Effector memory CD4-positive, alpha-beta T cell (primary cell): Measurements from ENCODE around the gene C17orf113.
"Not testable (repeated sequence)": the region's sequence is repeated elsewhere in the genome, so short reads cannot be mapped to it uniquely, and the experiment has no call there.

Experiments used
- DNase-seq, 3 donors: peaks; one replicate each; pipeline ENCODE4 v3.0.0-alpha.2; 2020
- H3K27ac ChIP-seq: 2 replicates; pipeline ENCODE4 v1.7.0; 2013; ENCODE audit warnings: mild to moderate bottlenecking, low read length, moderate library complexity; ENCODE audit not compliant: insufficient read depth, poor library complexity, severe bottlenecking
- H3K27me3 ChIP-seq: replicated peaks from 2 replicates; pipeline ENCODE4 v1.7.0; 2013; ENCODE audit warnings: mild to moderate bottlenecking, low read length; ENCODE audit not compliant: insufficient read depth, control insufficient read depth, poor library complexity, severe bottlenecking
- H3K36me3 ChIP-seq: 2 replicates; pipeline ENCODE4 v1.7.0; 2013; ENCODE audit warnings: mild to moderate bottlenecking, low read length, moderate library complexity; ENCODE audit not compliant: control insufficient read depth, insufficient read depth
- H3K4me1 ChIP-seq: 2 replicates; pipeline ENCODE4 v1.7.0; 2013; ENCODE audit warnings: low read length, mild to moderate bottlenecking; ENCODE audit not compliant: control insufficient read depth, insufficient read depth, poor library complexity, severe bottlenecking
- H3K4me3 ChIP-seq: 2 replicates; pipeline ENCODE4 v1.7.0; 2013; ENCODE audit warnings: low read length, low read depth, mild to moderate bottlenecking; ENCODE audit not compliant: insufficient read depth, poor library complexity, severe bottlenecking
- H3K9me3 ChIP-seq: 2 replicates; pipeline ENCODE4 v1.7.0; 2013; ENCODE audit warnings: mild to moderate bottlenecking, low read length, moderate library complexity; ENCODE audit not compliant: control insufficient read depth

C17orf113 gene

GRCh38 chr17:42027961-42028790 is 22.2 kb downstream of the C17orf113 start:
- DNase-seq, result no peak
- Histone ChIP-seq H3K36me3 (peaks cover 14% of the 10 kb centered on the region), H3K9me3 (no peaks in the 10 kb centered on the region), H3K4me3 (no peak overlapping the region), H3K4me1 (peaks cover 6% of the 10 kb centered on the region), H3K27ac (no peak overlapping the region), H3K27me3 (no peaks in the 10 kb centered on the region)

- H3K36me3 ChIP-seq, result peaks cover 19% of the 10 kb centered on the region
- DNase-seq, result no peak
- H3K4me3 ChIP-seq, result no peak overlapping the region
- H3K27me3 ChIP-seq, result no peaks in the 10 kb centered on the region
- no peaks in the 10 kb centered on the region for H3K9me3 ChIP-seq
- H3K27ac ChIP-seq, result no peak overlapping the region
- H3K4me1 ChIP-seq, result peaks cover 6% of the 10 kb centered on the region
These were observed 22.9 kb downstream of the C17orf113 start for GRCh38 chr17:42027590-42027889.

GRCh38 chr17:42026857-42027589 is 23.4 kb downstream of the C17orf113 start:
- H3K4me1 ChIP-seq, result peaks cover 6% of the 10 kb centered on the region
- H3K36me3 ChIP-seq, result peaks cover 24% of the 10 kb centered on the region
- no peaks in the 10 kb centered on the region for H3K9me3 ChIP-seq
- no peaks in the 10 kb centered on the region for H3K27me3 ChIP-seq
- no peak overlapping the region for H3K27ac ChIP-seq
- no peak overlapping the region for H3K4me3 ChIP-seq
- no peak for DNase-seq

GRCh38 chr17:42025936-42026335 is 24.5 kb downstream of the C17orf113 start:
- Histone ChIP-seq H3K9me3 (no peaks in the 10 kb centered on the region), H3K4me1 (peaks cover 8% of the 10 kb centered on the region), H3K27me3 (no peaks in the 10 kb centered on the region), H3K36me3 (peaks cover 24% of the 10 kb centered on the region), H3K27ac (no peak overlapping the region), H3K4me3 (no peak overlapping the region)
- no peak for DNase-seq

GRCh38 chr17:42025191-42025579 is 25.2 kb downstream of the C17orf113 start:
- Histone ChIP-seq H3K27me3 (no peaks in the 10 kb centered on the region), H3K4me1 (peaks cover 16% of the 10 kb centered on the region), H3K27ac (no peak overlapping the region), H3K4me3 (no peak overlapping the region), H3K36me3 (peaks cover 24% of the 10 kb centered on the region), H3K9me3 (no peaks in the 10 kb centered on the region)
- no peak for DNase-seq

GRCh38 chr17:42023524-42024349 is 26.7 kb downstream of the C17orf113 start:
- peaks cover 24% of the 10 kb centered on the region for H3K36me3 ChIP-seq
- no peak for DNase-seq
- H3K4me3 ChIP-seq, result no peak overlapping the region
- no peaks in the 10 kb centered on the region for H3K9me3 ChIP-seq
- no peak overlapping the region for H3K27ac ChIP-seq
- H3K27me3 ChIP-seq, result no peaks in the 10 kb centered on the region
- H3K4me1 ChIP-seq, result peaks cover 22% of the 10 kb centered on the region

GRCh38 chr17:42020845-42021244 is 29.6 kb downstream of the C17orf113 start:
- Histone ChIP-seq H3K4me3 (peak overlapping the region; percentile 87), H3K4me1 (peaks cover 29% of the 10 kb centered on the region), H3K36me3 (peaks cover 24% of the 10 kb centered on the region)
- H3K9me3 ChIP-seq, DNase-seq, H3K27me3 ChIP-seq, H3K27ac ChIP-seq: not testable (repeated sequence)

GRCh38 chr17:42019509-42020404 is 30.6 kb downstream of the C17orf113 start, which contains the start of gene NKIRAS2:
Gene NKIRAS2 (plus strand): TSS chr17:42020090. CDS start chr17:42021578, 1,488 bp downstream.
- Histone ChIP-seq H3K27ac (peak within 1 kb of the TSS; percentile 80), H3K4me1 (peaks cover 25% of the 10 kb centered on the region), H3K4me3 (peak within 1 kb of the TSS; percentile 87), H3K36me3 (peaks cover 24% of the 10 kb centered on the region), H3K27me3 (no peaks in the 10 kb centered on the region), H3K9me3 (no peaks in the 10 kb centered on the region)
- peak; percentile 86 to 92 (median 87) for DNase-seq

- H3K27me3 ChIP-seq, result no peaks in the 10 kb centered on the region
- no peaks in the 10 kb centered on the region for H3K9me3 ChIP-seq
- H3K27ac ChIP-seq, result no peak overlapping the region
- DNase-seq, result no peak
- H3K36me3 ChIP-seq, result peaks cover 17% of the 10 kb centered on the region
- H3K4me3 ChIP-seq, result no peak overlapping the region
- peaks cover 24% of the 10 kb centered on the region for H3K4me1 ChIP-seq
These were observed 31.4 kb downstream of the C17orf113 start for GRCh38 chr17:42018988-42019387.
